Activated naive CD4-positive, alpha-beta T cell treated with anti-CD3 and anti-CD28 coated beads, Interleukin-2, amount 50 U/mL, for 24 hours (primary cell): Measurements from ENCODE around the gene PAPSS2.
"Not testable (repeated sequence)": the region's sequence is repeated elsewhere in the genome, so short reads cannot be mapped to it uniquely, and the experiment has no call there.

Experiments used
- H3K27ac Mint-ChIP-seq: one replicate; pipeline ENCODE4 v1.8.0; 2021; ENCODE audit warnings: mild to moderate bottlenecking, mixed read lengths
- H3K27me3 Mint-ChIP-seq: one replicate; pipeline ENCODE4 v1.8.0; 2021; ENCODE audit warnings: mixed read lengths
- H3K36me3 Mint-ChIP-seq: one replicate; pipeline ENCODE4 v1.8.0; 2021; ENCODE audit warnings: mixed read lengths
- H3K4me1 Mint-ChIP-seq: one replicate; pipeline ENCODE4 v1.8.0; 2021; ENCODE audit warnings: mixed read lengths
- H3K4me3 Mint-ChIP-seq: one replicate; pipeline ENCODE4 v1.8.0; 2021; ENCODE audit warnings: mild to moderate bottlenecking, mixed read lengths
- H3K9me3 Mint-ChIP-seq: one replicate; pipeline ENCODE4 v1.8.0; 2021; ENCODE audit warnings: mixed read lengths

Gene PAPSS2

GRCh38 chr10:87634311-87634710 lies 25.4 kb upstream of the PAPSS2 start:
- H3K27ac Mint-ChIP-seq = no peak overlapping the region
- H3K4me3 Mint-ChIP-seq = no peak overlapping the region
- peaks cover 3% of the 10 kb centered on the region for H3K9me3 Mint-ChIP-seq
- peaks cover 7% of the 10 kb centered on the region for H3K4me1 Mint-ChIP-seq
- H3K27me3 Mint-ChIP-seq = no peaks in the 10 kb centered on the region
- no peaks in the 10 kb centered on the region for H3K36me3 Mint-ChIP-seq

GRCh38 chr10:87635498-87636312 lies 24.0 kb upstream of the PAPSS2 start:
- H3K9me3 Mint-ChIP-seq = peaks cover 3% of the 10 kb centered on the region
- no peak overlapping the region for H3K27ac Mint-ChIP-seq
- H3K4me3 Mint-ChIP-seq = no peak overlapping the region

GRCh38 chr10:87636313-87636915 lies 23.3 kb upstream of the PAPSS2 start:
- Mint-ChIP-seq H3K27ac (no peak overlapping the region), H3K9me3 (peaks cover 3% of the 10 kb centered on the region), H3K4me3 (no peak overlapping the region), H3K36me3 (no peaks in the 10 kb centered on the region), H3K27me3 (no peaks in the 10 kb centered on the region), H3K4me1 (peaks cover 7% of the 10 kb centered on the region)

More at GRCh38 chr10:87635498-87636312, 24.0 kb upstream of the PAPSS2 start:
- H3K27me3 Mint-ChIP-seq = no peaks in the 10 kb centered on the region
- no peaks in the 10 kb centered on the region for H3K36me3 Mint-ChIP-seq
- peaks cover 7% of the 10 kb centered on the region for H3K4me1 Mint-ChIP-seq

- Mint-ChIP-seq H3K9me3 (no peaks in the 10 kb centered on the region), H3K27ac (no peak overlapping the region), H3K36me3 (no peaks in the 10 kb centered on the region), H3K4me3 (no peak overlapping the region), H3K27me3 (no peaks in the 10 kb centered on the region), H3K4me1 (peaks cover 9% of the 10 kb centered on the region)
Observed at GRCh38 chr10:87639493-87639892, 20.2 kb upstream of the PAPSS2 start.

- H3K9me3 Mint-ChIP-seq = no peaks in the 10 kb centered on the region
- H3K36me3 Mint-ChIP-seq = no peaks in the 10 kb centered on the region
- peaks cover 13% of the 10 kb centered on the region for H3K4me1 Mint-ChIP-seq
- H3K4me3 Mint-ChIP-seq = no peak overlapping the region
- H3K27me3 Mint-ChIP-seq = no peaks in the 10 kb centered on the region
- no peak overlapping the region for H3K27ac Mint-ChIP-seq
Observed at GRCh38 chr10:87640043-87640442, 19.6 kb upstream of the PAPSS2 start.

- H3K27me3 Mint-ChIP-seq = no peaks in the 10 kb centered on the region
- H3K9me3 Mint-ChIP-seq = no peaks in the 10 kb centered on the region
- no peak overlapping the region for H3K4me3 Mint-ChIP-seq
- H3K4me1 Mint-ChIP-seq = peaks cover 22% of the 10 kb centered on the region
- H3K27ac Mint-ChIP-seq = no peak overlapping the region
- no peaks in the 10 kb centered on the region for H3K36me3 Mint-ChIP-seq
Observed at GRCh38 chr10:87642486-87642885, 17.2 kb upstream of the PAPSS2 start.

GRCh38 chr10:87642988-87643387 lies 16.7 kb upstream of the PAPSS2 start:
- Mint-ChIP-seq H3K4me3 (no peak overlapping the region), H3K27me3 (no peaks in the 10 kb centered on the region), H3K36me3 (no peaks in the 10 kb centered on the region), H3K9me3 (no peaks in the 10 kb centered on the region), H3K27ac (no peak overlapping the region), H3K4me1 (peaks cover 22% of the 10 kb centered on the region)

- H3K27me3 Mint-ChIP-seq = peaks cover 2% of the 10 kb centered on the region
- no peaks in the 10 kb centered on the region for H3K36me3 Mint-ChIP-seq
- H3K9me3 Mint-ChIP-seq = no peaks in the 10 kb centered on the region
- peaks cover 30% of the 10 kb centered on the region for H3K4me1 Mint-ChIP-seq
- H3K27ac Mint-ChIP-seq = no peak overlapping the region
- H3K4me3 Mint-ChIP-seq = no peak overlapping the region
Observed at GRCh38 chr10:87643920-87644319, 15.8 kb upstream of the PAPSS2 start.

- not testable (repeated sequence) for H3K9me3 Mint-ChIP-seq, H3K27me3 Mint-ChIP-seq, H3K4me3 Mint-ChIP-seq, H3K36me3 Mint-ChIP-seq
- Mint-ChIP-seq H3K4me1 (peaks cover 35% of the 10 kb centered on the region), H3K27ac (peak overlapping the region; percentile 59)
Observed at GRCh38 chr10:87644500-87644899, 15.2 kb upstream of the PAPSS2 start.

- Mint-ChIP-seq H3K9me3 (no peaks in the 10 kb centered on the region), H3K4me3 (no peak overlapping the region), H3K27ac (peak overlapping the region; percentile 89), H3K36me3 (no peaks in the 10 kb centered on the region), H3K4me1 (peaks cover 35% of the 10 kb centered on the region), H3K27me3 (peaks cover 2% of the 10 kb centered on the region)
Observed at GRCh38 chr10:87646192-87646909, 13.3 kb upstream of the PAPSS2 start.

- H3K27ac Mint-ChIP-seq = peak overlapping the region; percentile 89
- H3K9me3 Mint-ChIP-seq = no peaks in the 10 kb centered on the region
Observed at GRCh38 chr10:87646935-87647334, 12.7 kb upstream of the PAPSS2 start.

GRCh38 chr10:87650838-87651589 lies 8.7 kb upstream of the PAPSS2 start:
- peaks cover 21% of the 10 kb centered on the region for H3K4me1 Mint-ChIP-seq

More at GRCh38 chr10:87646935-87647334, 12.7 kb upstream of the PAPSS2 start:
- H3K4me1 Mint-ChIP-seq = peaks cover 35% of the 10 kb centered on the region
- no peaks in the 10 kb centered on the region for H3K36me3 Mint-ChIP-seq
- no peak overlapping the region for H3K4me3 Mint-ChIP-seq
- H3K27me3 Mint-ChIP-seq = peaks cover 5% of the 10 kb centered on the region

GRCh38 chr10:87651801-87652200 lies 7.9 kb upstream of the PAPSS2 start:
- H3K27ac Mint-ChIP-seq = no peak overlapping the region
- H3K36me3 Mint-ChIP-seq = no peaks in the 10 kb centered on the region
- H3K4me1 Mint-ChIP-seq = peaks cover 25% of the 10 kb centered on the region
- H3K4me3 Mint-ChIP-seq = no peak overlapping the region
- no peaks in the 10 kb centered on the region for H3K9me3 Mint-ChIP-seq
- peaks cover 8% of the 10 kb centered on the region for H3K27me3 Mint-ChIP-seq

More at GRCh38 chr10:87650838-87651589, 8.7 kb upstream of the PAPSS2 start:
- Mint-ChIP-seq H3K9me3 (no peaks in the 10 kb centered on the region), H3K27ac (no peak overlapping the region), H3K27me3 (peaks cover 6% of the 10 kb centered on the region), H3K4me3 (no peak overlapping the region), H3K36me3 (no peaks in the 10 kb centered on the region)

- Mint-ChIP-seq H3K4me3 (no peak overlapping the region), H3K9me3 (no peaks in the 10 kb centered on the region), H3K36me3 (no peaks in the 10 kb centered on the region), H3K27ac (no peak overlapping the region), H3K4me1 (peaks cover 20% of the 10 kb centered on the region), H3K27me3 (peaks cover 8% of the 10 kb centered on the region)
Observed at GRCh38 chr10:87652261-87652660, 7.4 kb upstream of the PAPSS2 start.

- H3K9me3 Mint-ChIP-seq = no peaks in the 10 kb centered on the region
- H3K4me1 Mint-ChIP-seq = peaks cover 12% of the 10 kb centered on the region
- H3K27me3 Mint-ChIP-seq = peaks cover 9% of the 10 kb centered on the region
- H3K4me3 Mint-ChIP-seq = no peak overlapping the region
- H3K27ac Mint-ChIP-seq = no peak overlapping the region
- no peaks in the 10 kb centered on the region for H3K36me3 Mint-ChIP-seq
Observed at GRCh38 chr10:87654212-87654611, 5.5 kb upstream of the PAPSS2 start.
